ENCODE data around the gene MICAL3. TPM values are rescaled to one million over a fixed set of nuclear protein-coding genes. Genes with fewer than 3 reads are reported as not detected.

MICAL3 gene
- total and polyA plus RNA-seq, 5 donors: 30.4 to 105 (median 72.5) TPM

GRCh38 chr22:17744430-17744829, 279.9 kb downstream of the MICAL3 start:
- WGBS: 83% methylated on average over 7 of the region's 7 CpGs
- intact Hi-C loops (cut with DNase I): loop anchor here in 1 of 4 donors (10.0 kb wide), 1 partner anchor 330 kb away; the partner anchor contains the start of gene PEX26
- H3K27ac ChIP-seq (ENCODE audit: low read length): no peak overlapping the region
- no peak for ATAC-seq
- H3K27me3 ChIP-seq (ENCODE audit: control insufficient read depth, insufficient read depth): no peaks in the 10 kb centered on the region
- no peaks in the 10 kb centered on the region for H3K9me3 ChIP-seq (ENCODE audit: control insufficient read depth, low read length)
- no peaks in the 10 kb centered on the region for H3K4me1 ChIP-seq (ENCODE audit: control insufficient read depth, insufficient read depth, low read length)
- DNase-seq: no peak
- no peak overlapping the region for H3K4me3 ChIP-seq (ENCODE audit: low read length)

- H3K27me3 ChIP-seq (ENCODE audit: control insufficient read depth, insufficient read depth): no peaks in the 10 kb centered on the region
- no peak for DNase-seq
- H3K27ac ChIP-seq (ENCODE audit: low read length): no peak overlapping the region
- H3K9me3 ChIP-seq (ENCODE audit: control insufficient read depth, low read length): no peaks in the 10 kb centered on the region
- no peak for ATAC-seq
- H3K4me1 ChIP-seq (ENCODE audit: control insufficient read depth, insufficient read depth, low read length): no peaks in the 10 kb centered on the region
- H3K4me3 ChIP-seq (ENCODE audit: low read length): no peak overlapping the region
- WGBS: 67% methylated on average over 25 of the region's 25 CpGs
- intact Hi-C loops (cut with DNase I): loop anchor here in 1 of 4 donors (10.0 kb wide), 1 partner anchor 331 kb away; the partner anchor contains the start of gene PEX26
Measured at GRCh38 chr22:17743661-17744411, 280.5 kb downstream of the MICAL3 start.

GRCh38 chr22:17742527-17742902, 281.8 kb downstream of the MICAL3 start:
- 52% methylated on average over 9 of the region's 9 CpGs for WGBS
- Histone ChIP-seq H3K27ac (ENCODE audit: low read length) (no peak overlapping the region), H3K27me3 (ENCODE audit: control insufficient read depth, insufficient read depth) (no peaks in the 10 kb centered on the region), H3K4me3 (ENCODE audit: low read length) (no peak overlapping the region), H3K4me1 (ENCODE audit: control insufficient read depth, insufficient read depth, low read length) (no peaks in the 10 kb centered on the region), H3K9me3 (ENCODE audit: control insufficient read depth, low read length) (no peaks in the 10 kb centered on the region)
- intact Hi-C loops (cut with DNase I): loop anchor here in 1 of 4 donors (10.0 kb wide), 1 partner anchor 332 kb away; the partner anchor contains the start of gene PEX26
- peak; percentile 40 to 65 for ATAC-seq
- peak; percentile 55 to 75 (median 73) for DNase-seq

GRCh38 chr22:17741866-17742526, 282.4 kb downstream of the MICAL3 start:
- intact Hi-C loops (cut with DNase I): loop anchor here in 1 of 4 donors (10.0 kb wide), 1 partner anchor 333 kb away; the partner anchor contains the start of gene PEX26
- Histone ChIP-seq H3K27ac (ENCODE audit: low read length) (no peak overlapping the region), H3K9me3 (ENCODE audit: control insufficient read depth, low read length) (no peaks in the 10 kb centered on the region), H3K4me1 (ENCODE audit: control insufficient read depth, insufficient read depth, low read length) (no peaks in the 10 kb centered on the region), H3K4me3 (ENCODE audit: low read length) (no peak overlapping the region), H3K27me3 (ENCODE audit: control insufficient read depth, insufficient read depth) (no peaks in the 10 kb centered on the region)
- ATAC-seq (peak; percentile 10 to 15), DNase-seq (no peak)
- WGBS: 69% methylated on average over 18 of the region's 18 CpGs

GRCh38 chr22:17739196-17739975, 285.0 kb downstream of the MICAL3 start:
- WGBS: 91% methylated on average over 36 of the region's 36 CpGs
- ATAC-seq: peak in 1 of 2 donors; percentile 4
- intact Hi-C loops (cut with DNase I): no loop called here

GRCh38 chr22:17738386-17739128, 285.8 kb downstream of the MICAL3 start:
- Histone ChIP-seq H3K9me3 (ENCODE audit: control insufficient read depth, low read length) (no peaks in the 10 kb centered on the region), H3K27ac (ENCODE audit: low read length) (no peak overlapping the region), H3K4me1 (ENCODE audit: control insufficient read depth, insufficient read depth, low read length) (no peaks in the 10 kb centered on the region), H3K27me3 (ENCODE audit: control insufficient read depth, insufficient read depth) (no peaks in the 10 kb centered on the region), H3K4me3 (ENCODE audit: low read length) (no peak overlapping the region)
- DNase-seq (no peak), ATAC-seq (no peak)
- WGBS: 92% methylated on average over 21 of the region's 21 CpGs
- intact Hi-C loops (cut with DNase I): no loop called here

More at GRCh38 chr22:17739196-17739975, 285.0 kb downstream of the MICAL3 start:
- no peak for DNase-seq
- H3K4me1 ChIP-seq (ENCODE audit: control insufficient read depth, insufficient read depth, low read length): no peaks in the 10 kb centered on the region
- no peak overlapping the region for H3K27ac ChIP-seq (ENCODE audit: low read length)
- H3K9me3 ChIP-seq (ENCODE audit: control insufficient read depth, low read length): no peaks in the 10 kb centered on the region
- H3K27me3 ChIP-seq (ENCODE audit: control insufficient read depth, insufficient read depth): no peaks in the 10 kb centered on the region
- H3K4me3 ChIP-seq (ENCODE audit: low read length): no peak overlapping the region

Small RNA genes lying within 50 kb of the gene (microRNA-seq; reads per million reads assigned to microRNA genes)
- gene MIR3198-1: 0 reads per million in 2 donors
- 0 reads per million in 2 donors for gene MIR648

Other genes with a start within 250 kb of the MICAL3 start
- gene PEX26, start 53.4 kb upstream of the MICAL3 start, total RNA-seq: 10 to 100 TPM; 19.5 to 23.5 (median 23.3) TPM
- 17.4 TPM for gene PEX26, start 53.4 kb upstream of the MICAL3 start, polyA plus RNA-seq
- gene TUBA8, start 86.2 kb upstream of the MICAL3 start, total RNA-seq: 100 to 1,000 TPM in 2 of 4 donors, 10 to 100 TPM in 2; 64.7 to 266 (median 108) TPM
- 307 TPM for gene TUBA8, start 86.2 kb upstream of the MICAL3 start, polyA plus RNA-seq
- gene USP18, start 125.6 kb upstream of the MICAL3 start, total RNA-seq: 1 to 10 TPM; 2.0 to 4.5 (median 2.2) TPM
- 3.2 TPM for gene USP18, start 125.6 kb upstream of the MICAL3 start, polyA plus RNA-seq

Measured in right cardiac atrium (tissue), 5 donors.